ENCODE results near the gene ATP13A3.

The ATP13A3 gene

DNA sequence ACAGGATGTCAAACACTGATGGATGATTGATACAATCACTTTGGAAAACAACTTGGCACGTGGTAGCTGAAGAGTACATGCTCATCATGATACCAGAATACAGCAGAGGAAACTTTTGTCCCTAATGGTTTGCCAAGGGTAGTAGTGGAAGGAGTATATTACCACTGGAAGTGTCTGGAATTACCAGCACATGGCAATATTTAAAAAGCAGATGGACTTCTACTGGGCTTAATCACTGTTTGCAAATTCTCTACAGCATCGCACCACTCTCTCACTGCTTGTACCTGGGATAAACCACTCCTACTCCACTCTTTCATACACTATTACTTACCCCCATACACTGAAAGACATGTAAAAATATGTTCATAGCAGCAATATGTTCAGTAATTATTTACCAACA lies 68.1 kb downstream of the ATP13A3 start:
- Mint-ChIP-seq H3K9me3 (no peaks in the 10 kb centered on the region), H3K27me3 (ENCODE audit: low read depth) (no peaks in the 10 kb centered on the region), H3K4me3 (no peak overlapping the region), H3K36me3 (ENCODE audit: low read depth) (peaks cover 22% of the 10 kb centered on the region), H3K27ac (no peak overlapping the region), H3K4me1 (ENCODE audit: low read depth) (no peaks in the 10 kb centered on the region)

DNA sequence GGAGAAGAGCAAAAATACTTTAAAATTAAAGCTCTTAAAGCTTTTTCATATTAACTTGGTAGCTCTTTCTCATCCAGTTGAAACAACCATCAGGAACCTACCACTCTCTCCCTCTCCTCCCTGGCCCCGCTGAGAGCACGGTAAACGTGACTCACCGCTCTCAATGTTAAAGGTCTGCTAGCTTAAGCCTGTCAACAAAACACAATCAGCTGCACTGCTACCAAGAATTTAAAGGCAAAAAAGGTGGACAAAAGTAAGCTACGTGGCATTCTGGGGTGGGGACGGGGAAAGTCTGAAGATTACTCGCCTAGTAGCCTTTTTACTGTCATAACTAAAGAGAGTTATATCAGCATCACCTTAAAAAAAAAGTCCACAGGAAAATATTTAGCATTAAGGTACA lies 79.4 kb downstream of the ATP13A3 start:
- H3K27me3 Mint-ChIP-seq (ENCODE audit: low read depth): no peaks in the 10 kb centered on the region
- H3K4me3 Mint-ChIP-seq: no peak overlapping the region
- peaks cover 4% of the 10 kb centered on the region for H3K4me1 Mint-ChIP-seq (ENCODE audit: low read depth)
- H3K36me3 Mint-ChIP-seq (ENCODE audit: low read depth): peaks cover 8% of the 10 kb centered on the region
- no peaks in the 10 kb centered on the region for H3K9me3 Mint-ChIP-seq
- H3K27ac Mint-ChIP-seq: no peak overlapping the region

DNA sequence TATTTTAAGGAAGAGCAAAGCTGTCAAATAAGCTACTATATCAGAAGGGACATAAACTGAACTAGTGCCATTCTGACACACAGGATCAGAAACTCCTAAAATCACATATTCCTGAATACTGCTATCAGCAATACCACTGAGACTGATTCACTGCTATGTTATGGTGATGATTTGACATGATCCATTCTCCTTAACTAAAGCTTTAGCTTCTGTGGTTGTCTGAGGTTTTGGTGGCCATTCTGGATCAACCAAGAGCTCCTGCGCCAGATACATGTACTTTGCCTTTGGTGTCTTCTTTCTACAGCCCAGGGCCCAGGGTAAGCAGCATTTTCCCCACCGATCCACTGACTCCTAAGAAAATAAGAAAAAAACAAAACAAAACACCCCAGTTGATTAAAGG lies 81.0 kb downstream of the ATP13A3 start:
- Mint-ChIP-seq H3K9me3 (no peaks in the 10 kb centered on the region), H3K36me3 (ENCODE audit: low read depth) (peaks cover 5% of the 10 kb centered on the region), H3K27ac (no peak overlapping the region), H3K27me3 (ENCODE audit: low read depth) (no peaks in the 10 kb centered on the region), H3K4me1 (ENCODE audit: low read depth) (no peaks in the 10 kb centered on the region), H3K4me3 (no peak overlapping the region)

DNA sequence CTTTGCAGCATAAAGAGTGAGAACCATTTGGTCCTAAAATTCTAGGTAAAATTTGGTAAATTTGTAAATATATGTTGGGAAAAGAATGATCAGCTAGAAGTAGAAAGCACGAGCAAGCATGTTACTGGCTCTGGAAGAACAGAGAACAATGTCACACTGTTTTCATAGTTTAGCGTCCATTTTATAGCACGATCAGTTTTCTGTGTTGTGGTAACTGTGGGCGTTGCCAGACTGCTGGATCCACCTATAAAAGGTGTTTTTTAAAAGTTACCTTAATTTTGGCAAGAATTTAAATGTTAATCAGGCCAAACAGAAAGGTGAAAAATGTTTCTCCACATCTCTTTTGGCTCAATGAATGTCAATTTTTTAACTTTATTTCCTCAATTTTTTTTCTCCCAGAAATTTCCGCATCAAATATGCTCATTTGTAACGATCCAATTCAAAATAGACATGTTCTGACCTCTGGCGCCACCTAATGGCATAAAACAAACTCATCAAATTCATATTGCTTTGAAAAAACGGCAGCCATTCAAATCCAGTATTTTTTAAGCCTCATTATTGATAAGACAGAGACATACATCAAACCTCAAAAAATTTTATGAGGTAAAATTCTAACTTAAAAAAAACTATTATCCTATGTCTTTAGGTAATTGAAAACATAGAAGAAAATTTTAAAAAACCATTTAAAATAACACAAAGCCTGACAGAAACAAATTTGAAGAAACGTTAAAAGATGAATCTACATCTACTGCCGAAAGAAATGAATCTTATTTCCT lies 82.2 kb downstream of the ATP13A3 start:
- Mint-ChIP-seq H3K27me3 (ENCODE audit: low read depth) (no peaks in the 10 kb centered on the region), H3K4me1 (ENCODE audit: low read depth) (peaks cover 5% of the 10 kb centered on the region), H3K36me3 (ENCODE audit: low read depth) (peaks cover 3% of the 10 kb centered on the region), H3K27ac (no peak overlapping the region), H3K9me3 (no peaks in the 10 kb centered on the region), H3K4me3 (no peak overlapping the region)

DNA sequence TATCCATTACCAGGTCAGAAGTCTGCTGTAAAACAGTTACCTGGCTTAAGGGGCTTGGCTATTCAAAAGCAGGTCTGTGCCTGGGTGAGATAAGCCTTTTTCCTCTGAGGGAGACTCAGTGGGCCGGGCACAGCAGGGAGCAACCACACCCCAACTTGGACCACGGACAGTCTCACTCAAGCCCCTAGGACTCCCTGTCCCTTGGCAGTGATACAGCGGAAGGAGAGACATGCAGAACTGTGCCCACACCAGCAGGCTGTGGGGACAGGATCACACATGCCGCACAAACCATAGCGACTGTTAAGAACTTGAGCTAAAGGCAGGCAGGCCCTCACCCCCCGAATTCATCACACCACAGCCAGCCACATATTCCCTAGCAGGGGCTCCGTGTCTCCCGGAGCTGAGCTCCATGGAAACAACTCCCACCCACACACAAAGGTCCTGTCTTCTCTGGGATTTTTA lies 84.9 kb downstream of the ATP13A3 start:
- Mint-ChIP-seq H3K9me3 (no peaks in the 10 kb centered on the region), H3K36me3 (ENCODE audit: low read depth) (peaks cover 1% of the 10 kb centered on the region)

DNA sequence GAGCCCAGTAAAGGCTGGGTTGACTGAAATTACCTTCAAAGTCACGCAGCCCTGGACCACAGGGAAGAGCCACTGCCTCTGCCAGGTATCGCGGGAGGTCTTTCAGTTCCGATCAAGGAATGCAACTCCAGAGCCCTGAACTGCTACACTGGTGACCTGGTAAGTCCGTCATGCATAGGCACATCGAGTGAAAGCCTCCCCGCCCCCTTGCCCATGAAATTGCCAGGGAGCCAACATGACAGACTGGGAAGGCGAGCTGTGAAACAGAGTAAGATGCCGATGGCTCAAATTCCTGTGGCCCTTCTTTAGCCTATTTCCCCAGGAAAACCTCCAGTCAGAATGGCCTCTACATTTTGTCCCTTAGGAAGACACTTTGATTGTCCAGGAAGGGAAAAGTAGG lies 85.5 kb downstream of the ATP13A3 start:
- Mint-ChIP-seq H3K27ac (no peak overlapping the region), H3K4me3 (no peak overlapping the region), H3K27me3 (ENCODE audit: low read depth) (peaks cover 5% of the 10 kb centered on the region), H3K36me3 (ENCODE audit: low read depth) (peaks cover 1% of the 10 kb centered on the region), H3K4me1 (ENCODE audit: low read depth) (peaks cover 28% of the 10 kb centered on the region), H3K9me3 (no peaks in the 10 kb centered on the region)

More for the DNA sequence above, 84.9 kb downstream of the ATP13A3 start:
- H3K27me3 Mint-ChIP-seq (ENCODE audit: low read depth): peaks cover 5% of the 10 kb centered on the region
- no peak overlapping the region for H3K4me3 Mint-ChIP-seq
- no peak overlapping the region for H3K27ac Mint-ChIP-seq
- H3K4me1 Mint-ChIP-seq (ENCODE audit: low read depth): peaks cover 26% of the 10 kb centered on the region

DNA sequence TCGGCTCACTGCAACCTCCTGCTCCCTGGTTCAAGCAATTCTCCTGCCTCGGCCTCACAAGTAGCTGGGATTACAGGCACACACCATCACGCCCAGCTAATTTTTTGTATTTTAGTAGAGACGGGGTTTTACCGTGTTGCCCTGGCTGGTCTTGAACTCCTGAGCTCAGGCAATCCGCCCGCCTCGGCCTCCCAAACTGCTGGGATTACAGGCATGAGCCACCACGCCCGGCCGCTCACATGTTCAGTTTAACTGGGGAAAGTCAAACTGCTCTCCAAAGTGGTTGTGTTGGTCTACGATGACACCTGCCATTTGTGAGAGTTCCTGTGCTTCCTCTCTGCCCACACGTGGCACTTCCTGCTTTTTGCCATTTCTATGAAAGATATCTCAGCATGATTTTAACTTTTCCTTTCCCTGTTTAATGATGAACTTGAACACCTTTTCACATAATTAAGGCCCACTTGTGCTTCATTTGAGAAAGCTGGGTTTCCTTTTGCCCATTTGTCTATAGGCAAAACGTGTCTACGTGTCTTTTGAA lies 86.9 kb downstream of the ATP13A3 start:
- Mint-ChIP-seq H3K4me3 (no peak overlapping the region), H3K4me1 (ENCODE audit: low read depth) (peaks cover 40% of the 10 kb centered on the region), H3K27me3 (ENCODE audit: low read depth) (peaks cover 9% of the 10 kb centered on the region), H3K36me3 (ENCODE audit: low read depth) (peaks cover 1% of the 10 kb centered on the region), H3K27ac (no peak overlapping the region), H3K9me3 (no peaks in the 10 kb centered on the region)

DNA sequence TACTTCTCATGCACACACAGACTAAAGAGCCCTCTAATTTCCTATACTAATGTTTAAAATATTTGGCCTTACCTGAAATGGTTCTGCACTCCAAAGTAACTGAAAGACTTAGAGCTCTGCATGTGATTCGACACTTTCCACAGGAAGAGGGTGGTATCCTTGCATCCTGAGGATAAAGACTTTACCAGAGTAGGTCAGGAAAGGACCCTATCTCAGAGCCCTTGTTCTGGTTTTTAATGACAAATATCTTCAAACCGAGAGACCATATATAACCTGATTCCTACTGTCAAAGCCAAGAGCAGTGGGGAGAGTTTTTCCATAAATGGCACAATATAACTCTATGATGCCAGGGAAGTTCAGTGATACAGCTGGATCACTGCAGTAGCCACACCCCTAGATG lies 87.6 kb downstream of the ATP13A3 start, which contains the start of gene GP5:
GP5 (minus strand) TSS at position 101 of the 400 bp plus-strand sequence. CDS start 984 bp downstream, outside the sequence.
- peaks cover 9% of the 10 kb centered on the region for H3K27me3 Mint-ChIP-seq (ENCODE audit: low read depth)
- no peaks in the 10 kb centered on the region for H3K36me3 Mint-ChIP-seq (ENCODE audit: low read depth)
- H3K4me3 Mint-ChIP-seq: peak within 1 kb of the TSS; percentile 80
- peaks cover 44% of the 10 kb centered on the region for H3K4me1 Mint-ChIP-seq (ENCODE audit: low read depth)
- H3K9me3 Mint-ChIP-seq: no peaks in the 10 kb centered on the region
- H3K27ac Mint-ChIP-seq: peak within 1 kb of the TSS; percentile 31

DNA sequence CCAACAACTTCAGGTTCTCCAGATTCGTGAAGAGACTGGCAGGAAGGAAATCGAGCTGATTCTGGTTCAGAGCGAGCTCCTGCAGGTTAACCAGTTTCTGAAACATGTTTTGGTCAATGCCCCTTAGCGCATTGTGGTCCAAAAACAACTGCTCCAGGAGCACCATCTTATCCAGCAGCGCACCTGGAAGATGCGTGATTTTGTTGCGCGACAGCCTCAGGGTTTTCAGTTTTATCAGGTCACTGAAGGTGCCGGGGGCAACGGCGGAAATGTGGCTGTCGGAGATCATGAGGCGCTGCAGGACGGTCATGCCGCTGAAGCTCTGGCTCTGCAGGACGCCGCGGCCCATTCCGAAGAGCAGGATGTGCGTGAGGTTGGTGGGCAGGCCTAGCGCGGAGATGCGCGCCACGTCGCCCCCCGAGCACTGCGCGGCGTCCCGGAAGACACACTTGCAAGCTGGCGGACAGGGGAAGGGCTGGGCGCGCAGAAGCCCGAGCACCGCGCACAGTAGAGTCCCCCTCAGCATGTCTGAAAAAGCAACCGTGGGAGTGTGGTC lies 89.0 kb downstream of the ATP13A3 start:
- peak overlapping the region; percentile 86 for H3K27ac Mint-ChIP-seq
- H3K27me3 Mint-ChIP-seq (ENCODE audit: low read depth): peaks cover 9% of the 10 kb centered on the region
- no peaks in the 10 kb centered on the region for H3K36me3 Mint-ChIP-seq (ENCODE audit: low read depth)
- no peaks in the 10 kb centered on the region for H3K9me3 Mint-ChIP-seq
- H3K4me3 Mint-ChIP-seq: peak overlapping the region; percentile 80
- H3K4me1 Mint-ChIP-seq (ENCODE audit: low read depth): peaks cover 44% of the 10 kb centered on the region

DNA sequence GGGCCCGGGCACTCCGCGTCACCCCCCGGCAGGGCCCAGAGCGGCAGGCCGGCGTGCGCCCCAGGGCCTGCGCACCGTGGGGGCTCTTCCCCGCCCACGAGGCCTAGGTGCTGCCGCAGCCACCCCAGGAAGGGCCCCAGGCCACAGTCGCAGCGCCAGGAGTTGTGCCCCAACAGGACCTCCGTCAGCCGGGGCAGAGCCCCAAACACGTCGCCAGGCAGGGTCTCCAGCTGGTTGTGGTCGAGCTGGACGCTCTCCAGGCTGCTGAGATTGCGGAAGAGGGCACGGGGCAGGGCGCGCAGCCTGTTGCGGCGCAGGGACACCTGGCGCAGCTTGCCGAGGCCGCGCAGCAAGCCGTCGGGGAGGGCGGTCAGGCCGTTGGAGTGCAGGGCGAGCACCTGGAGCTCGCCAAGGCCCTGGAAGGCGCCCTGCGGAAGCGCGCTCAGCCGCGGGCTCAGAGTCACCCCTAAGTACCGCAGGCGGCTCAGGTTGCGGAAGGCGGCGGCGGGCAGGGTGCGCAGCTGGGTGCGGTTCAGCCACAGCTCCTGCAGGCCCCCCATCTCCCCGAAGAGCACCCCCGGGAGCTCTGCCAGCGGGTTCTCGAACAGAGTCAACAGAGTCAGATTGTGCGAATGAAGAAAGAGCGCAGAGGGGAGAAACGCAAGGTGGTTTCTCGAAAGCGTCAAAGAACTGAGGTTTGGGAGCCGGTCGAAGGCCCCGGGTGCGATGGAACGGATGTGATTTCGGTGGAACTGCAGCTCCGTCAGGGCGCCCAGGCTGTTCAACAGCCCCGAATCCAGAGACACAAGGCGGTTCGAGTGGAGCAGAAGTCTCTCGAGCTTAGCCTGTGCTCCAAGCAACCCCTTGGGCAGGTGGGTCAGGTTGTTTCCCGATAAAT lies 89.7 kb downstream of the ATP13A3 start:
- H3K4me1 Mint-ChIP-seq (ENCODE audit: low read depth): peaks cover 44% of the 10 kb centered on the region
- peak overlapping the region; percentile 86 for H3K27ac Mint-ChIP-seq
- H3K9me3 Mint-ChIP-seq: no peaks in the 10 kb centered on the region
- no peaks in the 10 kb centered on the region for H3K36me3 Mint-ChIP-seq (ENCODE audit: low read depth)
- H3K27me3 Mint-ChIP-seq (ENCODE audit: low read depth): peaks cover 9% of the 10 kb centered on the region
- peak overlapping the region; percentile 80 for H3K4me3 Mint-ChIP-seq

DNA sequence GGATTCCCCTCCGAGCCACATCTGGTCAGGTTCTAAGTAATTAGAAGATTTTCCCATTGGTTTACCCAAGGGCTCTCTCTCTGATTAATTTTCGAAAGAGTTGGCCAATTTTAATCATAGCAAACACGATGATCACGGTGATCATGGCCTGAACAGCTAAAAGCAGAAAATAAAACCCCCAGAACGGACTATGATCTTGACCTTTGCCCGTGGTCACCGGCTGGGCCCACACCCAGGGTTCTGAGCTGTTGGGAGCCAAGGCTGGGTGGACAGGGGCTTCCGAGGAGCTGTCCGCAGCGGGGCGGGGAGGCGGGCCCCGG lies 90.3 kb downstream of the ATP13A3 start:
- peak overlapping the region; percentile 89 for H3K27ac Mint-ChIP-seq
- H3K36me3 Mint-ChIP-seq (ENCODE audit: low read depth): no peaks in the 10 kb centered on the region
- peaks cover 44% of the 10 kb centered on the region for H3K4me1 Mint-ChIP-seq (ENCODE audit: low read depth)

DNA sequence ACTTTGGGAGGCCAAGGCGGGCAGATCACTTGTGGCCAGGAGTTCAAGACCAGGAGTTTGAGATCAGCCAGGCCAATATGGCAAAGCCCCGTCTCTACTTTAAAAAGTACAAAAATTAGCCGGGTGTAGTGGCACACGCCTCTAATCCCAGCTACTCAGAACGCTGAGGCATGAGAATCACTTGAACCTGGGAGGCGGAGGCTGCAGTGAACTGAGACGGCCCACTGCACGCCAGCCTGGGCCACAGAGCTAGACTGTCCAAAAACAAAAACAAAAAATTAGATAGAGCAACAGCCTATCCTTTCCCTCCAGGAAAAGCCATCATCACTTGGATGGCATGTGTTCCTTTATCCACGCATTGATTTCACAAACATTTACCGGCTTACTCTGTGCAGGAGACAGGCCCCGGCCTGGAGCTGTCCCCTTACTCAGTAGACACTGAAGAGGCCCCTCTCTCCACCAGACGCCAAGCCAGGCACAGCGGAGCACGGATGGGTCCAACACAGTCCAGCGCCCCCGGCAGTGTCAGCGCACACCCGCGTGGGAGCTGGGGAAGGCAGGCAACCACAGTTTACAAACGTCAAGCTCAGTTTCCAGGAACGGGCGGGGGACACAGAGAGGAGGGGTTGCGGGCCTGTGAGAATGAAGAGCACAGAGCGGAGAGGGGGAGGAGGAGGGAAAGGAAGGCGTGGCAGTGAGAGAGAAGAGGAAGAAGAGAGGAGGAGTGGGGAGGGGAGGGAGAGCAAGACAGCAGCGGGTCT lies 90.8 kb downstream of the ATP13A3 start:
- H3K27me3 Mint-ChIP-seq (ENCODE audit: low read depth): peaks cover 15% of the 10 kb centered on the region
- H3K9me3 Mint-ChIP-seq: peaks cover 5% of the 10 kb centered on the region
- H3K4me1 Mint-ChIP-seq (ENCODE audit: low read depth): peaks cover 44% of the 10 kb centered on the region
- H3K4me3 Mint-ChIP-seq: peak overlapping the region; percentile 82
- peaks cover under 1% of the 10 kb centered on the region for H3K36me3 Mint-ChIP-seq (ENCODE audit: low read depth)
- H3K27ac Mint-ChIP-seq: peak overlapping the region; percentile 89

More for the DNA sequence above, 90.3 kb downstream of the ATP13A3 start:
- H3K27me3 Mint-ChIP-seq (ENCODE audit: low read depth): peaks cover 10% of the 10 kb centered on the region
- peak overlapping the region; percentile 82 for H3K4me3 Mint-ChIP-seq
- H3K9me3 Mint-ChIP-seq: no peaks in the 10 kb centered on the region

DNA sequence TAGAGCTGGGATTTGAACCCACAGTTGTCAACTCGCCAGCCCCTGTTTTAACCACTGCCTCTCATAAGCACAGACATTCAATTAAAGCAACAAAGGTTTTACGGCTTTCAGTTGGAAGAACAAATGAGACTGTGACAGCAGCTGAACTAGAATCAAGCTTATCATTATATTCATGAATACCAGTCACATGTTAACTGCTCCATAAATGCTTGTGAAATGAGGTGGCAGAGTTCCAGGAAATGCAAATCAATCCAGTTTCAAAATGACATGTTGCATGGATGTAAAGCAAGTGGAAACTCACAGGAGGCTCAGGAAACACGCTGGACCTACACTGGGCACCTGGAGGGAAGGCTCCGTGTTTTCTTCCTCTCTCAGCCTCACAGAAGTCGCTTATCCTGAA lies 91.6 kb downstream of the ATP13A3 start:
- peak overlapping the region; percentile 89 for H3K27ac Mint-ChIP-seq

DNA sequence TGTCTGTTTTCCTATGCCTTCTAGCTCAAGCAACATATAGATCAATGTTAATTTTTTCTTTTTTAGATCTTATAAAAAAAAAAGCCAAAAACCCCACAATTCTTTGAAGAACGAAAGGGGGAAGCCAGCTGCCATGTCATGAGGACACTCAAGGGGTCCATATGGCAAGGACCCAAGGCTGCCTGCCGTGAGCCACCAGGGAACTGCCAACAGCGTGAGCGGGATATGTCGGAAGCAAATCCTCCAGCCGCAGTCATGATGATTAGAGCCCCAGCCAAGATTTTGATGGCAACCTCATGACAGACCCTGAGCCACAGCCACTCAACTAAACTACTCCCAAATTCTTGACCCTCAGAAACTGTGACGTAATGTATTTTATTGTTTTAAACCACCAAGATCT lies 94.2 kb downstream of the ATP13A3 start:
- Mint-ChIP-seq H3K4me3 (no peak overlapping the region), H3K4me1 (ENCODE audit: low read depth) (peaks cover 22% of the 10 kb centered on the region), H3K27me3 (ENCODE audit: low read depth) (peaks cover 27% of the 10 kb centered on the region), H3K36me3 (ENCODE audit: low read depth) (peaks cover 3% of the 10 kb centered on the region), H3K9me3 (peaks cover 21% of the 10 kb centered on the region), H3K27ac (no peak overlapping the region)

More for the DNA sequence above, 91.6 kb downstream of the ATP13A3 start:
- H3K27me3 Mint-ChIP-seq (ENCODE audit: low read depth): peaks cover 22% of the 10 kb centered on the region
- H3K4me3 Mint-ChIP-seq: peak overlapping the region; percentile 50
- peaks cover 3% of the 10 kb centered on the region for H3K36me3 Mint-ChIP-seq (ENCODE audit: low read depth)
- peaks cover 12% of the 10 kb centered on the region for H3K9me3 Mint-ChIP-seq
- H3K4me1 Mint-ChIP-seq (ENCODE audit: low read depth): peaks cover 43% of the 10 kb centered on the region
